SKM-1 (cell line): ENCODE measurements around the gene MYO1C.
"Not testable (repeated sequence)": the region's sequence is repeated elsewhere in the genome, so short reads cannot be mapped to it uniquely, and the experiment has no call there.

Source experiments
- DNase-seq: peaks from one replicate; lab custom pipeline; 2025; ENCODE audit not compliant: unreplicated experiment; lab: John Stamatoyannopoulos, UW

Gene MYO1C

DNA sequence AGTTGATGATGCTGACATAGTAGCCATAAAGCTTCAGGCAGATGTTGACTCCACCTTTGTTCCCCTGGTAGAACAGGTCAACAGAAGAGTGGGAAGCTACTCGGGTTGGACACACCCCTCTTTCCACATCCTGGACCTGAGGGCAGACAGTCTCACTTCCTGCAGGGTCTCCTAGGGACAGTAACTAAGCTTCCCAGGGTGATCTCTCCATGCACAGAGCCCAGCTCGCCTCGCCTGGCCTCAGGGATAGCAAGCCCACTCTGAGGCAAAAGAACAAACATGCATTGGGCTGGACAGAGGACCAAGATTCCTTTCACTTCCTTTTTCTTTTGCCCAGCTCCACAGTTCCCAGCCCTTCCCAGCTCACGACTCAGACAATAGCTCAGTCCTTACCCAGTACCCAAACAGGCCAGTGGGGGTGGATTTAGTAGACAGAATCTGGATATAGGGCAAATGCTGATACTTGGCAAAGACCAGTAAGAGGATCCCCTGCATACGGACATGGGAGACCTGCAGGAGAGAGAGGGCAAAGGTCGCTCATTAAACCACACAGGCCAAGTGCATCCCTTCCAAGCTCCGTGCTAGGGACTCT, 16.9 kb upstream of the MYO1C start:
- no peak for DNase-seq

DNA sequence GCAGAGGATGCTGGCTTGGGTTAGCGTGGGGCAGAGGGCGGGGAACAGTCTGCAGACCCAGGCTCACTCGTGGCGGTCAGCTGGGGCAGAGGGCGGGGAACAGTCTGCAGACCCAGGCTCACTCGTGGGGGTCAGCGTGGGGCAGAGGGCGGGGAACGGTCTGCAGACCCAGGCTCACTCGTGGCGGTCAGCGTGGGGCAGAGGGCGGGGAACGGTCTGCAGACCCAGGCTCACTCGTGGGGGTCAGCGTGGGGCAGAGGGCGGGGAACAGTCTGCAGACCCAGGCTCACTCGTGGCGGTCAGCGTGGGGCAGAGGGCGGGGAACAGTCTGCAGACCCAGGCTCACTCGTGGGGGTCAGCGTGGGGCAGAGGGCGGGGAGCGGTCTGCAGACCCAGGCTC, 16.2 kb upstream of the MYO1C start:
- DNase-seq = not testable (repeated sequence)

DNA sequence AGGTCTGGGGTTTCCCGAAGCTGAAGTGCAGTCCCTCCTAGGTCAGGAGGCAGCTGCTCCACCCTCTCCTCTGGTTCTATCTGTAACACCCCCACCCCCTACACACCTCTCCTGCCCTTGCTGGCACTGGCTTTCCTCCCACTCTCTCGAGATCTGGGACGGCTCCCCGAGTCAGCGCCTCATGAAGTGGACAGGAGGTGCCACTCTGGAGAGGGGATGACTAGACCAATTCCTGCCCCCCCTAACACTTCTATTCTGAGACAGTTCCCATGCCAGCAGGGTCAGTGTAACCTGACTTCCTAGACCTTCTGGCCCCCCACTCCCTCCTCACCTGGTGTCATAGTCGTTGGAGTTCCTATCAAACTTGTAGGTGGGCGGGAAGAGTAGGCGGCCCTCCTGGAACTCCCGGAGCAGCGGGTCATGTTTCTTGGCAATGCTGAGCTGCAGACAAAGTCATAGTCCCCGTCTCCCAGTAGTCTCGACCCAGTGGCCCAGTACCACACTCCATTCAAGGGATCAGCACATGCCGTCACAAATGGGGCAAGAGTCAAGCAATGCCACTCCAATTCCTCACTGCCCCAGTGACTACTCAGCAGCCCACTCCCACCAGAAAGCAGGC, 14.3 kb upstream of the MYO1C start:
- DNase-seq = no peak

DNA sequence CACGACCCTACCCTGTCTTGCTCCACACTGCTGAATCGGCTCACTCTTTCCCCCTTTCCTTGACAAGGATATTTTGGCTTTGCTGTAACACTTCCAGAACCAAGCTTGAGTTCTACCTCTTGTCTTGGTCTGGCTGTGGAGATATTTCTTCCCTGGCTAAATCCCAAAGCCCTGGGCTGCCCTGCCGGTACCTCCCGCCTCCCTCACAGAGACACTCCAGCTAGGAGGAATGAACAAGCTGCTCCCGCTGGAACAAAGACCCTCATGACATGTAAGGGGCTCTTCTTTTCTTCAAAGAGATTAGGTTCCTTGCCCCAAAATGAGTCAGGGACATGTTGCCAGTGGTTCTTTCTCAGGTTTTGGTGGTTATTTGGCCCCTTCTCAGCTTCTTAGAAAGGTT, 13.1 kb upstream of the MYO1C start:
- no peak for DNase-seq

DNA sequence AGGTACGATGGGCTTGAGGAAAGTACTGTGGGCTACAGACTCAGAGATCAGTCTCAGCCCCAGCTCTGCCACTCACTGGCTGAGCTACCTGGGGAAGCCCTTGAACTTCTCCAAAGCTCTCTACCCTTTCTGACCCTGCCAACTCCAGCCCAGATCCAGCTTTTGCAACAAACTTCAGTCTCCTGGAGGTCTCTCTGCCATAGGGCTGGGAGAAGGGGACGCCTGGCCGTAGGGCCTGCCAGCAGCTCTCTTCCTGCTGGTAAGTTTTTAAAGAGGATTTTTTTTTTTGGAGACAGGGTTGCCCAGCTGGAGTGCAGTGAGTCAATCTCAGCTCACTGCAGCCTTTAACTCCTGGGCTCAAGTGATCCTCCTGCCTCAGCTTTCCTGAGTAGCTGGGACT, 12.4 kb upstream of the MYO1C start:
- DNase-seq = no peak

DNA sequence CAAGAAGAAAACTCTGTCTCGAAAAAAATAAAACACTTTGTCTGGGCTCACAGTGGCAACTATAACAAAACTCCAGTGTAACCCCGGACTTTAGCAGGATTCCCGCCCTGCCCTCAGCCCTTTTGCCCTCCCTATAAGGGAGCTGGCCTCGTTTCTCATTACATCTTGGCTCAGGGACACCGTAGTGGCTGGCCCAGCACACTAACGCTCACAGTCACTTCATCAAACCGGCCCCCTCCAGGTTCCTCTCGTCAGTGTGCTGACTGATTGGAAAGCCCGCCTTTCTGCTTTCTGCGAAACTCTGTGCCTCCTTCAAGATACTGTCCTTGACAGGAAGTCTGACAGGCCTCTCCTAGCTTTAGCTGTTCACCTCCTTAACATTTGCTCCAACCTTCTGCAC, 11.2 kb upstream of the MYO1C start:
- DNase-seq = no peak

DNA sequence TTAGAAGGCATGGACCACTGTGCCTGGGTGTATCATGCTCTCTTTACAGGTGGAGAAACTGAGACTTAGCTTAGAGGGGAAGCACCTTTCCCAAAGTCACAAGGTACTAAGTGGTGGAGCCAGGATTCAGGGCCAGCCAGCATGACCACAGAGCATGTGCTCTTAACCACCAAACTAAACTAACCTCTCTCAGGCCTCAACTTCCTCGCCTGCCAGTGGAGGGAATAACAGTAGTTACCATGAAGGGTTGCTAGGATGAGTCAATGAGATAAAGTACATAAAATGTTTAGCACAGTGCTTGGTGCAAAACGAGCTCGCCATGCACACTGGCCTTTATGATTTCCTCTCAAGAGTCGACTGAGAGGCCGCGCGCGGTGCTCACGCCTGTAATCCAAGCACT, 6.4 kb upstream of the MYO1C start:
- no peak for DNase-seq

DNA sequence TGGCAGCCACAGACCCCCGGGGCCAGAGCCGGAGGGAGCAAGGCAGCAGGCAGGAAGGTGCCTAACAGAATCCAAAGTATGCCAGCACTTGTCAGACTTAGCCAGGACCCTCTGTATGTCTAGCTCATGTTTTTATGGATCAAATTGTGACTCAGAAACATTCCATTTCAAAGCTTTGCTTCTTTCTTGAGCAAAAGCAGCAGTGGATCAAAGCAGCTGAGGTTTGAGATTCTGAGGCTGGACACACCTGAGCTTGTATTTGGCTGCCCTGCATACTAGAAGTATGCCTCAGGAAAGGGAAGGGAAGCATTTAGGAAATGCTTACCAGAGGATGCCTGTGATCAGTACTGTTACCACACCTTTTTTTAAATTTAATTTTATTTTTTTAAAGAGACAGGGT, 5.7 kb upstream of the MYO1C start:
- no peak for DNase-seq

DNA sequence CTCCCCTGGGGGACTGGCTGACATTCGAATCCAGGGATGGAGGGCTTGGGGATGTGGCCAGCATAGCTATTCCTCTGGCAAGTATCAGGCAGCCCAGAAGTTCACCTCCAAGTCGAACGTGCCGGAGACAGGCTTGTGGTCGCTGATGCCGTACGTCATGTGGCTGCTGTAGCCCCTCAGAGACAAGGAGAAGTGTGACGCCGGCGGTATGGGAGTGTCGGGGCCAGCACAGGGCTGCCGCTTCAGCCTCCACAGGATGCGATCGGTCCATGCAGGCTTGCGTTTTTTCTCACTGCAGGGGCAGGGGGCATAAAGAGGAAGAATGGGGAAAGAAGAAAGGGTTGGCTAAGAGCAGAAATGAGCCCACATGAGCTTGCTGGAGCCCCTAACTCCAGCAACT, 5.3 kb upstream of the MYO1C start:
- DNase-seq = no peak

DNA sequence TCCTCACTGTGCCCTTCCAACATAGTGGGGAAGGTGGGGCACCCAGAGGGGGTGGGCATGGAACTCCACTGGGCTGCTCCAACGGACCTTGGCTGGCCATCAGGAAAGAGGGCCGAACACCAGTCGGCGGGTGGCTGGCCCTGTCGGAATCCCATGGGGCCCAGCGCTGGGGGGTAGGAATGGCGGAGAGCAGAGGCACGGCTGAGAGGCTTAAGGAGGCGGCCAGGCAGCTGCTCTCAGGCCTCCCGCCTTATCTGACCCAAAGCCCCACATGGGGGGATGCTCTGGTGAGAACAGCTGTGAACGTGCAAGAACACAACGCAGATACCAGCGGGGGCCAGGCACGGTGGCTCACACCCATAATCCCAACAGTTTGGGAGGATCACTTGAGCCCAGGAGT, 4.4 kb upstream of the MYO1C start:
- DNase-seq = no peak

DNA sequence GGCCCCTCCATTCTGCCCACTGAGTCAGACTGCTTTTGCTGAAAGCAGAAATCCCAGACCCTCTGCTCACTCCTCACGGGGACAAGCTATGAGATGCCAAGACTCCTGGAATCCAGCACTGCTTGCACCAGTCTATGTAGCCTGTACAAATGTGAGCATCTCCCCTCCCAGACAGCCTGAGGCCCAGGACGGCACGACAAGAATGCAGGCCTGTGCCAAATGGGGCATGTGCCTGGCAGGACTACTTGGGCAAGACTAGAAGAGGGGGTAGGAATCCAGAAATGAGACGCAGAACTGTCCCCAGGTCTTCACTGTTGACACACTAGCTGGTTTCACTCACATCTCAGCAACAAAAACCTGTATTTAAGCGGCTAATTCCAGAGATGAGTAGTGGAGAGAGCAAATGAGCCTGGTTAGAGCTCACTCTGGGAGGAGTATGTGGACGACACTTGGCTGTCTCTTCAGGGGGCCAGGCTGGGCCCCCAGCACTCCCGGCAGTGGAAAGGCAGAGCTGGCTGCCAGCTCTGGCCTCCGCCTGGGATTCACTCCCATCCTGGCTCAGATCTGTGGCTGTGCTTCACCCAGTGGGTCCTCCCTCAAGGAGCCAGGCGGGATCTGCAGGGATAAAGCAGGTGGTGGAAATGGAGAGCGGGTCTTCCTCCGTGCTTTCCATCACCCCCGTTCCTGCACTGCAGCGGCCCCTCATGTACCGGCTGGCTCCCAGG, 2.9 kb upstream of the MYO1C start:
- no peak for DNase-seq

DNA sequence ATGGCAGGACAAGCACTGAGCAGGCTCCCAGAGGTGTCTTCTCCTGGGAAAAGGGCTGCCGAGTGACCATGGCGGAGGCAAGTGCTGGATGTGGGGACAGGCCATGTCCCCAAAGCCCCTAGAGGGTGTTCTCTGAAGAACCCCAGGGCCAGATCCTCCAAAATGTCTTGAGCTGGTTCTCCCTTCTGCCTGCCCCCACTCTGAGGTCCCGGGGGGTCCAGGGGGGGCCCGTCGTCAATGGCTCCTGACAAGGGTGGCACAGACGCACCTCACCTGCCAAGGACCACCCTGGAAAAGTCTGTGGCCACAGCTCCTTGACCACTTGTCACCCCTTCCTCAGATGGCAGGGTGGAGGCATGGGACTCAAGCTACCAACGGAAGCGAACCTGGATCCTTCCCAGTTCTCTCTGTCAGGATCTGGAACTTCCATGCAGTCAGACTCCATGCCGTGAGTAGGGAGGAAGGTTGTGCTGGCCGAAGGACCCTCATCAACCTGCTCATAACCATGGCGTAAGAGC, 2.3 kb upstream of the MYO1C start:
- DNase-seq = no peak

DNA sequence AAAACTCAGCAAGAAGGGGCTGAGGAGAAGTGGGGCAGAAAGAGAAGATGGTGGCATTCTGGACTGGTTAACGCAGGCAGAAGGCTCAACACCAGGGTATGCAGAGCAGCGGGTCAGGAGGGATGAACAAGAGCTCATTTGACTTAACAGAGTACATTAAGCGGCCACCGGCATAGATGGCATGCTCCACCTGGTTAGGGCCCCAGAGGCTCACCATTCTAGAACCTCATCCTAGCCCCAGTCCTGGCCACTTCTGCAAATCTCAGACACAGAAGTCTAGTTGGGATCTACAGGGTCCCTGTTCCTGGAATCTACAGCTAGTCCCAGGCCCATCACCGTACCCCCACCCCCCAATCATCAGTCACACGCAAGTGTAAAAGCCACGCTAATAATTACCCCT, 1.7 kb upstream of the MYO1C start:
- no peak for DNase-seq

DNA sequence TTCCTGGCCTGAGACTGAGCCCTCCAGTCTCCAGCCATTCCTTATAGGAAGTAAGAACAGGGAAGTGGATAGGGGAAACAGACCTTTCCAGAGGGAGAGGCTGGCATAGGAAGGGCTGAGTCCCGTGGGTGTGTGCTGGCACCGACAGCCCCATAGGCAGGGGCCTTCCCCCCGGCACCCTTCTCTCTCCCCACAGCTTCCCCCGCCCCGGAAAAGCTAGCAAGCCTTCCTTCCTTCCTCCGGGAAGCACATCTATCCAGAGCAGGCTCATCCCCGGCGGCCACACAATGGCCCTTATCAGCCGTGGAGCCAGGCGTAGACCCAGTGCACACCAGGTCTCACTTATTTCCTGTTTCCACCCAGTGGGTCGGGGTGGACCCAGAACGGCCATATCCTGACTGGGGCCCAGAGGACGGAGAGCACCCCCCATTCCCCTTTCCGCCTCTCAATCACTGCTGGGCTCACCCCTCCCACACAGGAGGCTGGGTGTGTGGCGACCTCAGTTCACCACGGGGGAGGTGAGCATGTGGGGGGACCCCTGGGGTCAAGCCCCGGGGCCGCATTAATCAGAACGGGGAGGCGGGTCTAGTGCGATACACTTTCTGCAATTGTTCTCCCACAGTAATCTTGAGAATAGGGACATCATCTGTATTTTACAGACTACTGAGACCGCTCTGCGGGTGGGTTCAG, 950 bp upstream of the MYO1C start:
- DNase-seq = no peak

DNA sequence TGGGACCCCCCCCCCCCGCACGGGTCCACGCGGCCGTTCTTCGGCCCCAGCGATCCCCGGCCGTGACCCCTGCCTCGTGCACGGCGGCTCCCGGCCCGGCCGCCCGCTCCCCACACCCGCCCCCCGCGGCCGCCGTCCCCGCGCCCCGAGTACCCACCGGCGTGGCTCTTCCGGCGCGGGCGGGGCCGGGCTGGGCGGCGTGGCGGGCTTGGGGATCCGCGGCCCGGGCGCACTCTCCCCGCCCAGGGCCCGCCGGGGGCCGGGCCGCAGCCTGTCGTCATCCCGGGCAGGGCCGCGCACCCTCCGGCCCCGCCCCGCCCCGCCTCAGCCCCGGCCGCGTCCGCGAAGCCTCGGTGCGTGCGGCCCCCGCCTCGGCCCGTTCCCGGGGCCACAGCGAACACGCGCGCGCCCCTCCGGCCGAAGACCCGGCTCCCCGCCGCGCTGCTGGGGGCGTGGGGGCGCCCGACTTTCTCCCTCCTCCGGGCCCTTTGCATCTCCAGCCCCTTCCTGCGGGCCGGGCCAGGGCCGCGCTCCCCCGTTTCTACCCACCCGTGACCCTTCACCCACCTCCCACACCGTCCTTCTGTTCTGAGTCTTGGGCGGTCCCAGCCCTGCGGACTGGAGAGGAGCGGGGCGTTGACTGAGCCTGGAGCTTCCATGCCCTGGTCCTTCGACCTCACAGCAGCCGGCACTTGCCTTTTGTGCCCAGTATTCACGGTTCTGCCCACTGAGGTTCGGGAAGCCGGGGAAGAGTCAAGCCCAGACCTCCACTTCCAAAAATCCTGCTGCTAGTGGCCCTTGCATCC, 840 bp downstream of the MYO1C start:
- no peak for DNase-seq

DNA sequence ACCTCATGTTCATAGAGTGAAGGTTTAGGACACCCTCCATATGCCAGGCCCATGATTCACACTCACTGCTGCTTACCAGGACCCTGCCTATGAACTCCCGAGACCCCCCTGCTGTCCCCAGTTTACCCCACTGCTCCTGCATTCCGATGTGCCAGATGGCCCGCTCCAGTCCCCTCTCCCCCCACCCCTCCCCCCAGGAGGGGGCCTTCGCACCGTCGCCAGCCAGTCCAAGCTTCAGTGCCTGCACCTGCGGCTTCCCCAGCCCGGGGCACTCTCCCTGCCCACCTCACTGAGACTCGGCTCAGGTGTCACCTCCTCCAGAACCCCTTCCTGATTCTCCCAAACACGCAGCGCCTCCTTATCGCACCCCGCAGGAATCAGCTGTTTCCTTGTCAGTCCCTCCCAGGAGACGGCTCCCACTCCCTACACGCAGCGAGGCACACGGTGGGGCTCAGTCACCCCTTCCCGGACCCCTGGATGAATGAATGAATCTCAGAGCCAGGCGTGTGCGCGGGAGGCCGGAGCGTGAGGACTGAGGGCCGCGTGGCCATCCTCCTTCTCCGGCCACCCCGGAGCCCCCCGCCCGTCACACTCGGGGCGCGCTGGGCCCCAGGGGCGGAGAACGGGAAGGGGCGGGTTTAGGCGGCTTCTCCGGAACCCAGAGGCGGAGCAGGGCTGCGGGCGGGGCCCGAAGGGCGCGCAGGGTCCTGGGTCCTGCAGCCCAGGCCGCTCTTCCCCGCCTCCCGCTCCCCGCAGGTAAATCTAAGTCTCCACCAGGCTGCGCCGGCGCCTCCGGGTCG, 1.6 kb downstream of the MYO1C start:
- no peak for DNase-seq

DNA sequence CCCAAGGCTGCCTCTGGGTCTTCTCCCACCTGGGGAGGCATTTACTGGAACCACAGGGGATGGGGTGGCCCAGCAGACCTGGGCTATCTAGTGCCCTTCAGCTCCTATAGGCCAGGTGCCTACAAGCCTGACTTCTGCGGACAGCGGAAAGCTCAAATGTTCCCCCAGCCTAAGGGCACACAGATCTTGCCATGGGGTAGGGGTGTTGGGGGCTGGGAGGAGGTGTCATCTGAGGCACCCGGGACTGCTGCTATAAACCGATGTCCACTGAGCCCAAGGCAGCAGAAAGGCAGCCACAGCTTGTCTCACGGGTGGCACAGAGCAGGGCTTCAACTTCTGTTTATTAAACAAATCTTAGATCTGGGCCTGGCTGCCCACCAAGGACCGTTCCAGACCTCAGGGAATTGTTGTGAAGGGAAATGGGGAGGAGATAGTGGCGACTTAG, 3.6 kb downstream of the MYO1C start:
- DNase-seq = no peak

DNA sequence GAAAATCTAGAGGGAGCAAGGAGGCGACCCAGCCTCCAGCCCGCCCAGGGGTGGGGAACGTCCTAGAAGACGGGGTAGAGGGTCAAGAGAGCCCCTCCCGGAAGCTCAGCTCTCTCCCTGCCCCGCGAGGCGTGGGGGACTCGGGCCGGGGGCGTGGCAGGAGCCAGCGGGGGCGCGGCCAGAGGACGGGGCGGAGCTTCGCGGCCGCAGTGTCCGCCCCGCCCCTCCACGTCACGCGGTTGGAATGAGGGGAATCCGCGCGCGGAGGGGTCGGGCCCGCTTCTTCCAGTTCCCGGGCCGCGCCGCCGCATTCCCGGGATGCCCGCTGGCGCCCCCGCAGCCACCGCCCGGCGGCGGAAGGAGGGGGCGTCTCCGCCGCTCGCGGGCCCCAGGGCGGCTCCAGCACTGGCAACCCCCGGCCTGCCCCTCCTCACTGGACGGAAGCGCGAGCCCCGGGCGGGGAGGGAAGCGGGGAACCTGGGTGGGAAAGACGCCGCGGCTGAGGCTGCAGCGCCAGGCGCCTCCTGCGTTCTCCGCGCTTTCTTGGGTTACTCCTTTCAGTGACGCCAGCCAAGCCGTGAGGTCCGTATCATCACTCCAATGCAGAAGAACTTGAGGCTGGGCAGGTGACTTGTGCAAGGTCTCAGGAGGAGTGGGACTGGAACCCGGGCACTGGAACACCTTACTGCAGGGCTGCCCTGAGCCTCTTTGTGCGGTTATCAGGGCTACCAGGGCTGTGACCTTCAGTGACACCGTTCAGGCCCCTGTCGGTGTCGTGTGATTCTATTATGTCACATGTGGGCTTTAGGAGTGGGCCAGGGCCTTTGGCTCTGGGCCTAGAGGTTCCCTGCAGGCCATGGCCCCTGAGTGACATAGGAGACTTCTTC, 4.3 kb downstream of the MYO1C start:
- DNase-seq = no peak
